HepG2 (cell line): Measurements from ENCODE around the gene C19orf18. TPM values are rescaled to one million over a fixed set of nuclear protein-coding genes. Genes with fewer than 3 reads are reported as not detected.

Source experiments
- IKZF4 ChIP-seq: sonication (generic); formaldehyde crosslinking; IDR thresholded peaks from 2 replicates; pipeline ENCODE4 v1.5.1; 2020; ENCODE audit warnings: borderline replicate concordance, mild to moderate bottlenecking, low read depth, missing genetic modification reagents; ENCODE audit errors: not compliant biosample characterization
- NCOA2 ChIP-seq: sonication (generic); formaldehyde crosslinking; IDR thresholded peaks from 2 replicates; pipeline ENCODE4 v1.8.0; 2022; ENCODE audit warnings: inconsistent platforms
- NFIB ChIP-seq: sonication (generic); formaldehyde crosslinking; IDR thresholded peaks from 2 replicates; pipeline ENCODE4 v1.9.0; 2021; ENCODE audit warnings: missing genetic modification reagents, mild to moderate bottlenecking, borderline replicate concordance
- PREB ChIP-seq: sonication (generic); formaldehyde crosslinking; IDR thresholded peaks from 2 replicates; pipeline ENCODE4 v1.4.0; 2020; ENCODE audit warnings: missing genetic modification reagents
- RXRB ChIP-seq: IDR thresholded peaks from 2 replicates; pipeline ENCODE4 v1.6.1; 2016; ENCODE audit warnings: borderline replicate concordance, missing genetic modification reagents, missing compliant biosample characterization
- TEF ChIP-seq: sonication (generic); formaldehyde crosslinking; IDR thresholded peaks from 2 replicates; pipeline ENCODE4 v1.5.0; 2020; ENCODE audit warnings: missing genetic modification reagents
- TGIF2 ChIP-seq: IDR thresholded peaks from 2 replicates; pipeline ENCODE4 v1.6.1; 2016; ENCODE audit warnings: control low read depth, missing compliant biosample characterization
- ZNF501 ChIP-seq: sonication (generic); formaldehyde crosslinking; IDR thresholded peaks from 2 replicates; pipeline ENCODE4 v1.5.1; 2020; ENCODE audit warnings: mild to moderate bottlenecking, moderate library complexity, missing genetic modification reagents
- ZNF619 ChIP-seq: sonication (generic); formaldehyde crosslinking; IDR thresholded peaks from 2 replicates; pipeline ENCODE4 v1.4.0; 2020; ENCODE audit warnings: mild to moderate bottlenecking, missing genetic modification reagents
- ZNF687 ChIP-seq: sonication (generic); formaldehyde crosslinking; IDR thresholded peaks from 2 replicates; pipeline ENCODE4 v1.5.1; 2020; ENCODE audit warnings: mild to moderate bottlenecking, missing genetic modification reagents, moderate library complexity
- ZNF790 ChIP-seq: sonication (generic); formaldehyde crosslinking; IDR thresholded peaks from 2 replicates; pipeline ENCODE4 v1.8.0; 2022; ENCODE audit warnings: missing genetic modification reagents, mild to moderate bottlenecking, borderline replicate concordance
- ZNF891 ChIP-seq: sonication (generic); formaldehyde crosslinking; IDR thresholded peaks from 2 replicates; pipeline ENCODE4 v1.5.0; 2020; ENCODE audit warnings: mild to moderate bottlenecking, missing genetic modification reagents
- polyA plus RNA-seq, 8 experiments: library from polyadenylated mRNA; depleted of rRNA in 3 of 8; stranded (reverse) in 7 of 8; unstranded in 1 of 8; fragments of >200 nt; fragmentation: Illumina TruSeq in 4 of 8; extraction: Trizol in 4 of 8; gene quantifications; 2 replicates each; pipeline versions ENCODE4 v1.2.1 to v1.2.3, GENCODE V29; 2011 to 2016; ENCODE audit warnings: low read depth in 4 of 8, missing spikeins in 1 of 8, mixed read lengths in 1 of 8; ENCODE audit not compliant: insufficient read depth in 1 of 8
- total RNA-seq, 5 experiments: library from RNA; depleted of rRNA; stranded (reverse); fragments of >200 nt; fragmentation: Illumina TruSeq; extraction: Trizol; gene quantifications; 2 replicates each; pipeline ENCODE4 v1.2.3, GENCODE V29; 2016; ENCODE audit warnings: low read depth in 1 of 5
- TF ChIP-seq, protein P1 (sequence below), 2 experiments: sonication (generic) in 1 of 2; formaldehyde crosslinking in 1 of 2; IDR thresholded peaks; 2 replicates each; pipeline versions ENCODE4 v1.5.1 to v1.6.1; 2011 to 2020; ENCODE audit warnings: borderline replicate concordance in 1 of 2, low read depth in 1 of 2, low read length in 1 of 2, mild to moderate bottlenecking in 1 of 2, missing genetic modification reagents in 1 of 2, moderate library complexity in 1 of 2
- TF ChIP-seq, protein P2 (sequence below): sonication (generic); formaldehyde crosslinking; IDR thresholded peaks from 2 replicates; pipeline ENCODE4 v1.8.0; 2022; ENCODE audit warnings: low read depth, missing genetic modification reagents
- TF ChIP-seq, protein P3 (sequence below): sonication (generic); formaldehyde crosslinking; IDR thresholded peaks from 2 replicates; pipeline ENCODE4 v1.5.0; 2020; ENCODE audit warnings: mild to moderate bottlenecking, missing genetic modification reagents

Gene C19orf18
- total and polyA plus RNA-seq, 2 of the 13 experiments (the other 11 are each of a cell fraction or from before 2014, with no cell fraction given), result 0.38 to 0.55 TPM

DNA sequence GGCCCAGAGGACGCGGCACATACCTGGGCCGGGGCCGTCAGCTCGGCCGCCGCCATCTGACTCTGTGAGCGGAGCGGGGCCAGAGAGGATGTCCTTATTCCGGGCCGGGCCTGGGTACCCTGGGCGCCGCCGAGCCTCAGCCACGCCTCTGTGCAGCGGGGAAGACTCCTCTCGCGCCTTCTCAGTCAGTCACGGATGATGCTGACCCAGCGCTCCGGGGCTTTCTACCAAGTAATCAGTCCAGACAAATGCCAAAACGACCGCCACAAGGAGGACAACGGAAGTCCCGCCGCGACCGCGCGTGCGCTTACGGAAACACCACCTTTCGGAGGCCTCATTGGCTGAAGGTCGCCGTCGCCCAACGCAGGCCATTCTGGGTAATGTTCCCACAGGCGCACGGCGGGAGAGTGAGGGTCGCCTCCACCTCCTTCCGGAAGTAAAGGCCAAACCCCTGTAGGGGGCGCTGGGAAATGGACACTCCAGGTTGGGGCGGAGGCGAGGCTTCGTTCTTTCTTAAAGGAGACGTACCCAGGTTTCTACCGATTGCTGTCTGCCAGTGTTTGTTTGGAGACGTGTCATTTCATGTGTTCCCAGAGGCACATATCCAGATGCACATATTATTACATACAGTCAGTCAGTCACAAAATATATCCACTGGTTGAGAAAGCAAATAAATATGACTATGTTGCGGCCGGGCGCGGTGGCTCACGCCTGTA is 26.8 kb downstream of the C19orf18 start, which contains the start of gene ZNF256 (continued):
- TF ChIP-seq NFIB (CRISPR knock-in tag), result no peak
- TF ChIP-seq, protein P1, sequence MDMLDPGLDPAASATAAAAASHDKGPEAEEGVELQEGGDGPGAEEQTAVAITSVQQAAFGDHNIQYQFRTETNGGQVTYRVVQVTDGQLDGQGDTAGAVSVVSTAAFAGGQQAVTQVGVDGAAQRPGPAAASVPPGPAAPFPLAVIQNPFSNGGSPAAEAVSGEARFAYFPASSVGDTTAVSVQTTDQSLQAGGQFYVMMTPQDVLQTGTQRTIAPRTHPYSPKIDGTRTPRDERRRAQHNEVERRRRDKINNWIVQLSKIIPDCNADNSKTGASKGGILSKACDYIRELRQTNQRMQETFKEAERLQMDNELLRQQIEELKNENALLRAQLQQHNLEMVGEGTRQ (IDR thresholded peaks at IDR 0.05; ENCODE audit: low read depth, low read length), result no peak
- TF ChIP-seq, protein P1 (CRISPR knock-in tag; IDR thresholded peaks at IDR 0.05; ENCODE audit: borderline replicate concordance), result no peak
- peak; percentile 35; the same call in 1 of the 2 replicates for TF ChIP-seq ZNF619
- TF ChIP-seq PREB (CRISPR knock-in tag), result no peak
- peak; percentile 58; the same call in 1 of the 2 replicates for TF ChIP-seq NCOA2
- no peak for TF ChIP-seq IKZF4 (CRISPR knock-in tag)
- peak; percentile 60; the same call in 1 of the 2 replicates for TF ChIP-seq TGIF2 (CRISPR knock-in tag)
- TF ChIP-seq, protein P2, sequence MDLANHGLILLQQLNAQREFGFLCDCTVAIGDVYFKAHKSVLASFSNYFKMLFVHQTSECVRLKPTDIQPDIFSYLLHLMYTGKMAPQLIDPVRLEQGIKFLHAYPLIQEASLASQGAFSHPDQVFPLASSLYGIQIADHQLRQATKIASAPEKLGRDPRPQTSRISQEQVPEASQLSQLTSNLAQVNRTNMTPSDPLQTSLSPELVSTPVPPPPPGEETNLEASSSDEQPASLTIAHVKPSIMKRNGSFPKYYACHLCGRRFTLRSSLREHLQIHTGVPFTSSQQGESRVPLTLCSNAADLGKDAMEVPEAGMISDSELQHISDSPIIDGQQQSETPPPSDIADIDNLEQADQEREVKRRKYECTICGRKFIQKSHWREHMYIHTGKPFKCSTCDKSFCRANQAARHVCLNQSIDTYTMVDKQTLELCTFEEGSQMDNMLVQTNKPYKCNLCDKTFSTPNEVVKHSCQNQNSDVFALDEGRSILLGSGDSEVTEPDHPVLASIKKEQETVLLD (CRISPR knock-in tag), result no peak
- peak; percentile 59 for TF ChIP-seq RXRB (CRISPR knock-in tag)
- peak; percentile 83 for TF ChIP-seq ZNF687 (CRISPR knock-in tag)
- TF ChIP-seq, protein P3, sequence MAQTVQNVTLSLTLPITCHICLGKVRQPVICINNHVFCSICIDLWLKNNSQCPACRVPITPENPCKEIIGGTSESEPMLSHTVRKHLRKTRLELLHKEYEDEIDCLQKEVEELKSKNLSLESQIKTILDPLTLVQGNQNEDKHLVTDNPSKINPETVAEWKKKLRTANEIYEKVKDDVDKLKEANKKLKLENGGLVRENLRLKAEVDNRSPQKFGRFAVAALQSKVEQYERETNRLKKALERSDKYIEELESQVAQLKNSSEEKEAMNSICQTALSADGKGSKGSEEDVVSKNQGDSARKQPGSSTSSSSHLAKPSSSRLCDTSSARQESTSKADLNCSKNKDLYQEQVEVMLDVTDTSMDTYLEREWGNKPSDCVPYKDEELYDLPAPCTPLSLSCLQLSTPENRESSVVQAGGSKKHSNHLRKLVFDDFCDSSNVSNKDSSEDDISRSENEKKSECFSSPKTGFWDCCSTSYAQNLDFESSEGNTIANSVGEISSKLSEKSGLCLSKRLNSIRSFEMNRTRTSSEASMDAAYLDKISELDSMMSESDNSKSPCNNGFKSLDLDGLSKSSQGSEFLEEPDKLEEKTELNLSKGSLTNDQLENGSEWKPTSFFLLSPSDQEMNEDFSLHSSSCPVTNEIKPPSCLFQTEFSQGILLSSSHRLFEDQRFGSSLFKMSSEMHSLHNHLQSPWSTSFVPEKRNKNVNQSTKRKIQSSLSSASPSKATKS (CRISPR knock-in tag), result no peak
- TF ChIP-seq ZNF891 (CRISPR knock-in tag), result 0 out of 2 replicates have a peak, but pooled peaks have one; percentile 23
- peak; percentile 52; the same call in 1 of the 2 replicates for TF ChIP-seq ZNF790
- TF ChIP-seq ZNF501, result peak; percentile 78
- TF ChIP-seq TEF (CRISPR knock-in tag), result no peak
